Head of caudate nucleus (tissue), 42 donors: ENCODE results near the gene MOV10L1.
"Not testable (repeated sequence)": the region's sequence is repeated elsewhere in the genome, so short reads cannot be mapped to it uniquely, and the experiment has no call there.

Source experiments
- DNase-seq, 42 donors: peaks; one replicate each; pipeline versions ENCODE4 v3.0.0 to v3.0.0-alpha.2; 2020 to 2021; ENCODE audit warnings: mixed read lengths in 7 of 42
- intact Hi-C: fragments of 100-400 bp; cut with DNase I; formaldehyde crosslinking; loops from one replicate; pipeline ENCODE4 v1.15.0; 2022

MOV10L1 gene

DNA sequence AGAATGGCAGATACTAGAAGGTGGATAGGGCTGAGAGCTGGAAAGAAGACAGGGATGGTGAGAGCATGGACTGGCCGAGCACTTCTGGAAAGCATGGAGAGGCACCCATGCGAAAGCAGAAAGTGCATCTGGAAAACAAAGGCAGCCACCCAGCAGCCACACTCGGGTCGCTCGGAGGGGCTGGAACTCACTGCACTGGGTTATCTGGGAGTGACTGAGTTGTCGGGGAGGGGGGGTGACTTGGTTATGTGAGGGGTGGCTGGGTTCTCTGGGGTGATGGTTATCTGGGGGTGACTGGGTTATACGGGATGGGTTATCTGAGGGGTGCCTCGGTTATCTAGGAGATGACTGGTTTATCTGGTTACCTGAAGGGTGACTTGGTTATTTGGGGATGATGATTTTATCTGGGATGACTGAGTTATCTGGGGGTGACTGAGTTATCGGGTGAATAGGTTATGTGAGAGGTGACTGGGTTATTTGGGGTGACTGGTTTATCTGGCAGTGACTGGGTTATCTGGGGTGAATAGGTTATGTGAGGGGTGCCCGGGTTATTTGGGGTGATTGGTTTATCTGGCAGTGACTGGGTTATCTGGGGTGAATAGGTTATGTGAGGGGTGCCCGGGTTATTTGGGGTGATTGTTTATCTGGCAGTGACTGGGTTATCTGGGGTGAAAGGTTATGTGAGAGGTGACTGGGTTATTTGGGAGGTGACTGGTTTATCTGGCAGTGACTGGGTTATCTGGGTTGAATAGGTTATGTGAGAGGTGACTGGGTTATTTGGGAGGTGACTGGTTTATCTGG, 78.1 kb downstream of the MOV10L1 start:
- intact Hi-C loops, result no loop called here
- DNase-seq, result no peak

DNA sequence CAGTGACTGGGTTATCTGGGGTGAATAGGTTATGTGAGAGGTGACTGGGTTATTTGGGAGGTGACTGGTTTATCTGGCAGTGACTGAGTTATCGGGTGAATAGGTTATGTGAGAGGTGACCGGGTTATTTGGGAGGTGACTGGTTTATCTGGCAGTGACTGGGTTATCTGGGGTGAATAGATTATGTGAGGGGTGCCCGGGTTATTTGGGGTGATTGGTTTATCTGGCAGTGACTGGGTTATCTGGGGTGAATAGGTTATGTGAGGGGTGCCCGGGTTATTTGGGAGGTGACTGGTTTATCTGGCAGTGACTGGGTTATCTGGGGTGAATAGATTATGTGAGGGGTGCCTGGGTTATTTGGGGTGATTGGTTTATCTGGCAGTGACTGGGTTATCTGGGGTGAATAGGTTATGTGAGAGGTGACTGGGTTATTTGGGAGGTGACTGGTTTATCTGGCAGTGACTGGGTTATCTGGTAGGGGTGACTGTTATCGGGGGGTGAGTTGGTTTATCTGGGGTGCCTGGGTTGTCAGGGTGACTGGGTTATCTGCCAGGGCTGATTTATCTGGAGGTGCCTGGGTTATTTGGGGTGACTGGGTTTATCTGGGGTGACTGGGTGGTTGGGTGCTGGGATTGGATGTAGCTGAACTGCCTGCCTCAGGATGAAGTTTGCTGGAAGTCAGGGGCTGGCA, 78.8 kb downstream of the MOV10L1 start:
- DNase-seq, result peak in 2 of 42 donors; percentile 5 to 35
- intact Hi-C loops, result not testable (repeated sequence)

DNA sequence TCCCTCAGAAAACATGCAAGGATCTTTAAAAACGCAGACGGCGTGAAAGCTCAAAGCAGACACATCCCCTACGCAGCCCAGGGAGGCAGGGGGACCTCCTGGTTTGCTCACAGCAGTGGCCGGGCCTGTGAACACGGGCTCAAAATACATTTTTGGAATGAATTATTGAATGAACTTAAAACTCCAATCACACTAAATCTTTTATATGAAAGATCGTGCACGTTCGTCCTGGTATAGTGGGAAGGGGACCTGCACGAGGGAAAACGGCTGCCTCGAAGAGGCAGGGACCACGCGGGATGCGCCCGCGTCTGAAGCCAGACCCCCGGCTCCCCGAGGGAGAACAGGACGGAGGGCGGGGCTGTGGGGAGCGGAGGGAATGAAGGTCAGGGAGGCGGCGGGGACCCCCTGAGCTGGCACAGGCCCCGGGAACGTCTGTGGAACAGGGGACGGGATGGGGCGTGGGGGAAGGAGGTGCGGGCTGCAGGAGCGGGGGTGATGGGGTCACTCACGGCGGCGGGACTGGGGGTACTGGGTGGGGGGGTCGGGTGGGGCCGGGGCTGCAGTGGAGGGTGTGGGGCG, 79.5 kb downstream of the MOV10L1 start:
- intact Hi-C loops, result no loop called here
- peak in 1 of 42 donors; percentile 33 for DNase-seq

DNA sequence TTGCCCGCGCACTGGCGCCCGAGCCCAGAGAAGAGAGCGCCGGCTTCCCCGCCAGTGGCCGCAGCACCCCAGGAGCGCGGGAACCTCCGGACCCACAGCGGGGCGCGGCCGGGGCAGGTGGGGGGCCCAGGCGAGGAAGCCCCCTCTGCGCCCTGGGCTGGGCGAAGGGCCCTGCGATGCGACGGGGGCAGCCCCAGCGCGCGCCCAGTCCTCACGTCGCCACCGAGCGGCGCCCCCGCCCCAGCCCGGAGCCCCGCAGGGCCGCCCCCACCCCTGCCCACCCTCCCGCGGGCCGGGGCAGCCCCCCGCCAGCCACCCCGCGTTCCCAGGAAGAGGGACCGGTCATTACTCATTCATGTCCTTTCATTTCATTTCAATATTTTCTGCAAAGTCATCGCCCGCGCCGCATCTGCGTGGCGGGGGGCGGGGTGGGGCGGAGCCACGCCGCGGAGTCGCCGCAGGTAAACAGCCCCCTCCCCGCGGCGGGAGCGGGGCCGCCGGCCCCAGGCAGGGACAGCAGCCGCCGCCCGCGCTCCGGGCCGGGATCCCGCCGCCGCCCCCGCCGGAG, 80.1 kb downstream of the MOV10L1 start:
- intact Hi-C loops, result no loop called here
- peak in 1 of 42 donors; percentile 38 for DNase-seq

DNA sequence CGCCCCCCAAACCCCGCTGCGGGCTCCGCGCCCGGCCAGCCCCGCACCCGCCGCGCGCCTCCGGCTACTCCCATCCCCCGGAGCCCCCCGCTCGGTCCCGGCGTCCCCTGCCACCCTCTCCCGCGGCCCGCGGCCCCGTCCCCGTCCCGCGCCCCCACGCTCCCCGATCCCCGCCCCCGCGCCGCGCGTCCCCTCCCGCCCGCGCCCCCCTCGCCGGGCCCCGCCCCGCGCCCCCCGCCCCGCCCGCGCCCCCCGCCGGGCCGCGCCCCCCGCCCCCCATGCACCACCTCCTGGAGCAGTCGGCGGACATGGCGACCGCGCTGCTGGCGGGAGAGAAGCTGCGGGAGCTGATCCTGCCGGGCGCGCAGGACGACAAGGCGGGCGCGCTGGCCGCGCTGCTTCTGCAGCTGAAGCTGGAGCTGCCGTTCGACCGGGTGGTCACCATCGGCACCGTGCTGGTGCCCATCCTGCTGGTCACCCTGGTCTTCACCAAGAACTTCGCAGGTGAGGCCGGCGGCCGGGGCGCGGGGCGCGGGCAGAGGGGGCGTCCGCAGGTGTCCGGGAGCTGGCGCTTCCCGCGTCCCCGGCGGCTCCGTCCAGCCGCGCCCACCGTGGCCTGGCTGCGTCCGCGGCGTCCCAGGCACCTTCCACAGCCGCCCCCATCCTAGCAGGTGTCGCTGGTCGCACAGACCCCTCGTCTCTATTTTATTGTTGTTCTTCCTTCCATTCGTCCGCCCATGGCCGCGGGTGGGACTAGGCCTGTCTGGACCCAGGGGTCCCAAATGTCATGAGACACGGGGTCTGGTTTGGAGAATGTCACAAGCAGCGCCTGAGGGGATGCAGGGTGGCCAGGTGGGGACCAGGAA, 80.9 kb downstream of the MOV10L1 start, which contains the start of gene PANX2:
TSS of gene PANX2 (plus strand) at position 279 of the 866 bp plus-strand sequence. CDS start at position 279, 0 bp downstream.
- intact Hi-C loops, result no loop called here
- DNase-seq, result peak in 1 of 42 donors; percentile 6

DNA sequence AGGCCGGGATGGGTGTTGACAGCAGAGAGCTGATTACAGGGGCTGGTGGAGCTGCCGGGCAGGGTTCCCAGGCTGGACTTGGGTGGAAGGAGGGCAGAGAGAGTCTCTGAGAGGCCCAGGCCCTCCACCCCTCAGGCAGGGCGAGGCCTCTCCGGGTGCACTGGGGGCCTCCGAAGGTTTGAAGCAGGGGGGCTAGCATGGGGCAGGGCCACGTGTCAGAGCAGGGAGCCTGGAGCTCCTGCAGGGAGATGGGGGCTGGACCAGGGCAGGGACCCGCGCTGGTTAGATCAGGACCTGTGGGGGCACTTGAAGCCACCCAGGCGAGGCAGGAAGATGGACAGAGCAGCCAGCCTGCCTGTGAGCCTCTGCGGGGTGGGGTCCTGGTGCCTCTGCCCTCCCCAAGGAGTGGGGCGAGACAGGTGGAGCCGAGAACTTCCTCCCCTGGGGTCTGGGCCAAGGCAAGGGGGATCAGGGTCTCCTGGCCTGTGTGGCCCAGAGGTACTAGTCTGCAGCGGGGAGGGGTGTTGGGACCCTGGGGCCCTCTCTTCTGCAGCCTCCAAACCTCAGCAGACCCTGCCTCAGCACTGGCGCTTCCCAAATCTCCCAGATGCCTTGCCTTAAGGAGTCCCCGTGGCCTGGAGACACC, 81.6 kb downstream of the MOV10L1 start:
- intact Hi-C loops, result no loop called here
- DNase-seq, result peak in 1 of 42 donors; percentile 5

DNA sequence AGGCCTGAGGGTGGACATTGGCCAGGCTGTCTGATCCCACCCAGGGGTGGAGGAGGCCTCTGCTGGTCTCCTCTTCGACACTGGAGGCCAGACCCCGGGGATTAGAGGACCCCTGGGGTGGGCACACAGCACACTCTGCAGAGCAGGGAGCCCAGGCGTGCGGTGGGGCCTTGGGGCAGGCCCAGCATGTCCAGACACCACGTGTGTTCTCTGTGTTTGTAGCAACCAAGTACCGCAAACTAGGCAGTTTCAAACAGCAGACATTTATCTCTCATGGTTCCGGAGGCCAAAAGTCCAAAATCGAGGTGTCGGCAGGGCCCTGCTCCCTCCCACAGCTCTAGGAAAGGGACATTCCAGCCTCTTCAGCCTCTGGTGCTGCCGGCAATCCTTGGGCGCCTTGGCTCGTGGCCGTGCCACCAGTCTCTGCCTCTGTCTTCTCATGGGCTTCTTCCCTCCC, 82.2 kb downstream of the MOV10L1 start:
- intact Hi-C loops, result no loop called here
- no peak for DNase-seq

DNA sequence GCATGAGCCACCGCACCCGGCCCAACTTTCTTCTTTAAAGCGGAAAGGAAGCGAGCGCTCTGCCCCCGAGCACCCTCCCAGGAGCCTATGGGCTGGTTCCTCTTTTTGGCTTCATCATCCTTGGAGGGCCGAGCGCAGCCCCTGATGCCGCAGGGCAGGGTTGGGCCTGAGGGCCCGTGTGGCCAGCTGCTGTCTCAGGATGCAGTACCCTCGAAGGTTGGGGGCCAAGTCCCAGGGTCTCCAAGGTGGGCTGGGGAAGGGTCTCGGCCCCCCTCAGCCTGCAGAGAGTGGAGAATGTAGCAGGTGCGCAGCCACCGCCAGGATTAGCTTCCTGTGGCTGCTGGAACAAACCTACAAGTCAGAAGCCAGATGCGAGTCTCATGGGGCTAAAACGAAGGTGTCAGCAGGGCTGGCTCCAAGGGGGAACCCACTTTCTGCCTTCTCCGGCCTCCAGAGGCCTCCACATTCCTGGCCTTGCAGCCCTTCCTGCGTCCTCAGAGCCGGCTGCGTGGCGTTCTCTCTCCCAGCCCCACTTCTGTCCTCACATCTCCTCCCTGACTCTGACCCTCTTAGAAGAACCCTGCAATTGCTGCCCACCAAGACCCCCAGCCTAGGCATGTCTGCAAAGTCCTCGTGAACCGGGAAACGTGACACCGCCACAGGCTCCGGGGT, 83.6 kb downstream of the MOV10L1 start:
- intact Hi-C loops, result no loop called here
- no peak for DNase-seq

DNA sequence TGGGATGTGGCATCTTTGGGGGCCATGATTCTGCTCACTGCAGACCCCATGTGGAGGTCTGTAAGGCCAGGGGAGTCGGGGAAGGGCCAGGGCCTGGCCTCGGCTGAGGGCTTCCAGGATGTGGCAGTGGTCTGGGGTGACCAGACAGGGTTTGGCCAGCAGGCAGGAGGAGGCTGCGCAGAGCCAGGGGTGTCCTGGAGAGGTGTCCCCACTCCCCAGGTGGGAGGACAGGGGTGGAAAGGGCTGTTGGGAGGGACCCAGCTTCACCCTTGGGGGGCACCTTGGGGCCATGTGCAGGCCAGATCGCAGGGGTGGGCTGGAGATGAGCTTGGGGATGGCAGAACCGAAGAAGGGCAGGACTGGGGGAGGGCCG, 84.2 kb downstream of the MOV10L1 start:
- intact Hi-C loops, result no loop called here
- no peak for DNase-seq

DNA sequence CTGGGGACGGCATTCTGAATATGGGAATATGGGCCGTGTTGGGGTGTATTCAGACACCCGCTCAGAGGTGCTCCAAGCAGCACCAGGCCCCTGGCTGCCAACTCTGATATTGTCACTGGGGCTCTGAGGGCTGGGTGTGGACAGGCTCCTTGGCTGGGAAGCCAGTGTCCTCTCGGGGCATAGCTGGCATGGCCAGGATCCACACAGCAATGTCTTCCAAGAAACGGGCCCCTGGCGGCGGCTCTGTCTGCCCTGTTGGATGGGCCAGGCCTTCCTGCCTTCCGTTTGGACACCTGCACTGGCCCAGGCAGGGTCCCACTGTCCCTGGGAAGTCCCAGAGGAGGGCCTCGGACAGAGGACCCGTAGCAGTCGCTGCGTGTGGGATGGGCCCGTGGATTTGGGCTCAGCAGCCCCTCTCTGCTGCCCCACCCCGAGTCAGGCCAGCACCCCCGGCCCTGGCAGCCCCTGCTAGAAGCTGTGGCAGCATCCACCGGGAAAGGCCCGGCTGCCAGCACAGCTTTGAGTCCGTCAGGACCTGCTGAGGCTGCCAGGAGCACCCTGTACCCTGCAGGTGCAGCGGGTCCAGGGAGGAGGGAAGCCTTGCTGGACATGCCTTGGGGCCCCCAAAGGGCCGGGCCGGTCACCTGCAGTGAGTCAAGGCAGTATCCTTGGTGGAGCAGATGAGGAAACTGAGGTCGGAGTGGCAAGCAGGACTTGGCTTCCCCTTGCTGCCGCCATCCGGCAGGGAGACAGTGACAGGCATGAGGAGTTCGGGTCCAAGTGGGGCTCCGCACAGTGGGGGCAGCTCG, 84.8 kb downstream of the MOV10L1 start:
- DNase-seq, result peak in 1 of 42 donors; percentile 5
- intact Hi-C loops, result no loop called here

DNA sequence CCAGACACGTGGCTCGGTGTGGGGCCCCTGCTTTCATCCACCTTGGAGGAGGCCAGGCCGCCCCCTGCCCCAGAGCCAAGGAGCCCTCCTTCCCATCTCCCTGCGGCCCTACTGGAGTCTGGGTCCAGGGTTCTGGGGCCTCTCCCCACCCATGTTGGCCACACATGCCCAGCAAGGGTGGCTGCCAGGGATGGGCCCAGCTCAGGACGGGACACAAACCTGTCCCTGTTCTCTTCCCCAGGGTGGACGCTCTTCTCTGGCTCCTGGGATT, 85.3 kb downstream of the MOV10L1 start:
- intact Hi-C loops, result no loop called here
- no peak for DNase-seq

DNA sequence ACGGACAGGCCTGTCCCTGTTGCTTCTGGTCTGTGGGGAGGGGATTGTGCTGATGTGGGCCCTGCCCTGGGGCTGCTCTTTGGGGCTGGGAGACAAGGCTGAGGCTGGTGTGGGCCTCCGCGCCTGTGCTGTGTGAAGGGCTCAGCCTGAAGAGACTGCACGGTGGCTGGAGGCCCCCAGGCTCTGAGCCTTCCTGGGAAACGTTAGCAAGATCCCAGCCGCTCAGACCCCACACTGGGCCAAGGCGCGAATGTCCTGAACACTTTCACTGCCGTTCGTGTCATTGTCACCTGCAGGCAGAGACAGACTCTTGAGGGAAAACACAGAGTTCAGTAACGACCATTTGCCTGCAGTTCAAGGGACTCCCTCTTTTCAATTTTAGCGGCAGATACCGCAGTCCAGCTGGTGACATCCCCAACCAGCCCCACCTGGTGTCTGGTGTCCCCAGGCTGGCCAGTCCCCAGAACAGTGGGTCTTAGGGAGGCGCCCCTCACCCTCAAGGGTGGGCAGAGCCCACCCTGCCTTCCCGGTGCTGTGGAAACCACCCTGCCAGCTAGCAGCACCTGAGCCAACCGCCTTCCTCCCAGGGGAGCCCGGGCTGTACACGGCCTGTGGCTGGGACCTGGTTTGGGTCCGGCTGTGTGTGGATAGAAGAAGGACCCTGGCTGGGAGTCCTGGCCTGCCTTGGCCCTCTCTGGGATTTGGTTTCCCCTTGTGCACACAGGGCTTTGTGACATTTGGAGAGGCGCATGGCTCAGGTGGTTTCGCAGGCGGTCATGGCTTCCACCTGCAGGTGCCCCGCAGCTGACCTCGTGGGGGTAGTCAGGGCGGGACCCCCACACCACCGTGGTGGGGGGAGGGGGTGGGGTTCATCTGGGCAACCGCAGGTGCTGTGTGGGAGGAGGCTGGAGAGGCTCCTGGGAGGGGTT, 86.4 kb downstream of the MOV10L1 start:
- intact Hi-C loops, result no loop called here
- no peak for DNase-seq

DNA sequence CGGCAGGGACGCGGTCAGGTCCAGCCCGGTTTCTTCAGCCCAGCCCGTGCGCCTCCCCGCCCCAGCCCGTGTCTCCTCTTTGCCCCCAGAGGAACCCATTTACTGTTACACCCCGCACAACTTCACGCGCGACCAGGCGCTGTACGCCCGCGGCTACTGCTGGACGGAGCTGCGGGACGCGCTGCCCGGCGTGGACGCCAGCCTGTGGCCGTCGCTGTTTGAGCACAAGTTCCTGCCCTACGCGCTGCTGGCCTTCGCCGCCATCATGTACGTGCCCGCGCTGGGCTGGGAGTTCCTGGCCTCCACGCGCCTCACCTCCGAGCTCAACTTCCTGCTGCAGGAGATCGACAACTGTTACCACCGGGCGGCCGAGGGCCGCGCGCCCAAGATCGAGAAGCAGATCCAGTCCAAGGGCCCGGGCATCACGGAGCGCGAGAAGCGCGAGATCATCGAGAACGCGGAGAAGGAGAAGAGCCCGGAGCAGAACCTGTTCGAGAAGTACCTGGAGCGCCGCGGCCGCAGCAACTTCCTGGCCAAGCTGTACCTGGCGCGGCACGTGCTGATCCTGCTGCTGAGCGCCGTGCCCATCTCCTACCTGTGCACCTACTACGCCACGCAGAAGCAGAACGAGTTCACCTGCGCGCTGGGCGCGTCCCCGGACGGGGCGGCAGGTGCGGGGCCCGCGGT, 87.2 kb downstream of the MOV10L1 start:
- intact Hi-C loops, result no loop called here
- DNase-seq, result peak in 1 of 42 donors; percentile 4

DNA sequence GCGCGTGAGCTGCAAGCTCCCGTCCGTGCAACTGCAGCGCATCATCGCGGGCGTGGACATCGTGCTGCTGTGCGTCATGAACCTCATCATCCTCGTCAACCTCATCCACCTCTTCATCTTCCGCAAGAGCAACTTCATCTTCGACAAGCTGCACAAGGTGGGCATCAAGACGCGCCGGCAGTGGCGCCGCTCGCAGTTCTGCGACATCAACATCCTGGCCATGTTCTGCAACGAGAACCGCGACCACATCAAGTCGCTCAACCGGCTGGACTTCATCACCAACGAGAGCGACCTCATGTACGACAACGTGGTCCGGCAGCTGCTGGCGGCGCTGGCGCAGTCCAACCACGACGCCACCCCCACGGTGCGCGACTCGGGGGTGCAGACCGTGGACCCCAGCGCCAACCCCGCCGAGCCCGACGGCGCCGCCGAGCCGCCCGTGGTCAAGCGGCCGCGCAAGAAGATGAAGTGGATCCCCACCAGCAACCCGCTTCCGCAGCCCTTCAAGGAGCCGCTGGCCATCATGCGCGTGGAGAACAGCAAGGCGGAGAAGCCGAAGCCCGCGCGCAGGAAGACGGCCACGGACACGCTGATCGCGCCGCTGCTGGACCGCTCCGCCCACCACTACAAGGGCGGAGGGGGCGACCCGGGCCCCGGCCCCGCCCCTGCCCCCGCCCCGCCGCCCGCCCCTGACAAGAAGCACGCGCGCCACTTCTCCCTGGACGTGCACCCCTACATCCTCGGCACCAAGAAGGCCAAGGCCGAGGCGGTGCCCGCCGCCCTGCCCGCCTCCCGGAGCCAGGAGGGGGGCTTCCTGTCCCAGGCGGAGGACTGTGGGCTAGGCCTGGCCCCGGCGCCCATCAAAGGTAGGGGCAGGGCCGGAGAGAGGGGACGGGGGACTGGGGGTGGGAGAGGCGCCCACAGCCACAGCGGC, 88.0 kb downstream of the MOV10L1 start:
- intact Hi-C loops, result no loop called here
- DNase-seq, result no peak
